Memory B cell (primary cell): Measurements from ENCODE around the gene POLE2.
A peak's percentile ranks its signal among the peaks of the same experiment; 100 is the strongest.
"Not testable (repeated sequence)": the region's sequence is repeated elsewhere in the genome, so short reads cannot be mapped to it uniquely, and the experiment has no call there.

Experiments
- ATAC-seq: fragments of 150-1000 bp; cut with Tn5 transposase; 2 replicates; pipeline ENCODE4 v1.10.0; 2021; ENCODE audit warnings: low read depth, mild to moderate bottlenecking, moderate library complexity
- DNase-seq, 2 donors: peaks; one replicate each; pipeline ENCODE4 v3.0.0; 2022; ENCODE audit warnings: low spot score in 2 of 2
- H3K27ac Mint-ChIP-seq: one replicate; pipeline ENCODE4 v1.8.0; 2022; ENCODE audit warnings: mild to moderate bottlenecking, moderate library complexity, mixed read lengths
- H3K27me3 Mint-ChIP-seq: one replicate; pipeline ENCODE4 v1.8.0; 2022; ENCODE audit warnings: mixed read lengths
- H3K36me3 Mint-ChIP-seq: one replicate; pipeline ENCODE4 v1.8.0; 2022; ENCODE audit warnings: mild to moderate bottlenecking, mixed read lengths
- H3K4me1 Mint-ChIP-seq: one replicate; pipeline ENCODE4 v1.8.0; 2022; ENCODE audit warnings: mixed read lengths
- H3K4me3 Mint-ChIP-seq: one replicate; pipeline ENCODE4 v1.8.0; 2022; ENCODE audit warnings: mild to moderate bottlenecking, moderate library complexity, mixed read lengths
- H3K9me3 Mint-ChIP-seq: one replicate; pipeline ENCODE4 v1.8.0; 2022; ENCODE audit warnings: mixed read lengths

POLE2 gene, protein sequence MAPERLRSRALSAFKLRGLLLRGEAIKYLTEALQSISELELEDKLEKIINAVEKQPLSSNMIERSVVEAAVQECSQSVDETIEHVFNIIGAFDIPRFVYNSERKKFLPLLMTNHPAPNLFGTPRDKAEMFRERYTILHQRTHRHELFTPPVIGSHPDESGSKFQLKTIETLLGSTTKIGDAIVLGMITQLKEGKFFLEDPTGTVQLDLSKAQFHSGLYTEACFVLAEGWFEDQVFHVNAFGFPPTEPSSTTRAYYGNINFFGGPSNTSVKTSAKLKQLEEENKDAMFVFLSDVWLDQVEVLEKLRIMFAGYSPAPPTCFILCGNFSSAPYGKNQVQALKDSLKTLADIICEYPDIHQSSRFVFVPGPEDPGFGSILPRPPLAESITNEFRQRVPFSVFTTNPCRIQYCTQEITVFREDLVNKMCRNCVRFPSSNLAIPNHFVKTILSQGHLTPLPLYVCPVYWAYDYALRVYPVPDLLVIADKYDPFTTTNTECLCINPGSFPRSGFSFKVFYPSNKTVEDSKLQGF

DNA sequence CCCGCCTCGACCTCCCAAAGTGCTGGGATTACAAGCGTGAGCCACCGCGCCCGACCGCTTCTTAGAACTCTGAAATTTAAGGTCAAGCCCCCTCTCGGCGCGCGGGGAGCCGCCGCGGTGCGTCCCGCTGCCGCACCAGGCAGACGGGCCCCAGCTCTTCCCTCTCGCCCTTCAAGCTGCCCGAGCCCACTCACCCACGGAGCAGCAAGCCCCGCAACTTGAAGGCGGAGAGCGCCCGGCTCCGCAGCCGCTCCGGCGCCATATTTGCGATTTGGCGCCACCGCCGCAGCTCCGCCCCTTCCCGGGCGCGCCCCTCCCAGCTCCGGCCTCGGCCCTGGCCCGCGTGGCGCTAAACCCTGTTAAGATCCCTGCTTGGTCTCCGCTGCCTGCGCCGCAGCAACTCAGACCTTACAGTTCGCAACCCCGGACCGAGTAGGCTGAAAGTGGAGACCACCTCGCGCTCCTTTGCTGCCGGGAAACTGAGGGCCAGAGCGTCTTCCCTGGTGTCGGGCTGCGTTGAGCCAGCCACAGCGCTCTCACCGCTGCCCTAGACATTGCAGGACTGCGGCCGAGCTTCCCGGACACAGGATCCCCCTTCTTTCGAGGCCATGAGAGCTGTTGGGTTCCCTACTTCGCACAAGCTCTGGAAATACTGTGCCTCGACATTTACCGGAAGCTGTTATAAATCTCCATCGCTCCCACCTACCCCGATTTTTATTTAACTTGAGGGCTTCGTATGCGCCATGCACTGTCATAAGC lies at the start of gene POLE2:
TSS of gene POLE2 (minus strand) at position 273 of the 759 bp plus-strand sequence. CDS start at position 262, 11 bp downstream.
- H3K4me1 Mint-ChIP-seq: peaks cover 9% of the 10 kb centered on the region
- peak within 1 kb of the TSS; percentile 81 for H3K27ac Mint-ChIP-seq
- ATAC-seq: peak; percentile 84
- no peaks in the 10 kb centered on the region for H3K36me3 Mint-ChIP-seq
- H3K4me3 Mint-ChIP-seq: peak within 1 kb of the TSS; percentile 90
- H3K27me3 Mint-ChIP-seq: no peaks in the 10 kb centered on the region
- peak; percentile 70 to 78 for DNase-seq
- H3K9me3 Mint-ChIP-seq: no peaks in the 10 kb centered on the region

DNA sequence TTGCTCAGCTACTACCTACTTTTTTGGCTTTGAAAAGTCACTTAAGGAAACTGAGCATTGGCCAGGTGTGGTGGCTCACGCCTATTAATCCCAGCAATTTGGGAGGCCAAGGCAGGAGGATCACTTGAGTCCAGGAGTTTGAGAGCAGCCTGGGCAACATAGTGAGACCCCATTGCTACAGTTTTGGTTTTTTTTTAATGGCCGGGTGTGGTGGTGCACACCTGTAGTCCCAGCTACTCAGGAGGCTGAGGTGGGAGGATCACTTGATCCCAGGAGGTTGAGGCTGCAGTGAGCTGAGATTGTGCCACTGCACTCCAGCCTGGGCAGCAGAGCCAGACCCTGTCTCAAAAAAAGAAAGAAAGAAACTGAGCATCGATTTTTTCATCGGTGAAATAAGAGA lies 47.7 kb upstream of the POLE2 start:
- not testable (repeated sequence) for H3K9me3 Mint-ChIP-seq, H3K4me1 Mint-ChIP-seq, H3K27me3 Mint-ChIP-seq, H3K27ac Mint-ChIP-seq, ATAC-seq, H3K4me3 Mint-ChIP-seq, DNase-seq
- H3K36me3 Mint-ChIP-seq: peaks cover 23% of the 10 kb centered on the region

DNA sequence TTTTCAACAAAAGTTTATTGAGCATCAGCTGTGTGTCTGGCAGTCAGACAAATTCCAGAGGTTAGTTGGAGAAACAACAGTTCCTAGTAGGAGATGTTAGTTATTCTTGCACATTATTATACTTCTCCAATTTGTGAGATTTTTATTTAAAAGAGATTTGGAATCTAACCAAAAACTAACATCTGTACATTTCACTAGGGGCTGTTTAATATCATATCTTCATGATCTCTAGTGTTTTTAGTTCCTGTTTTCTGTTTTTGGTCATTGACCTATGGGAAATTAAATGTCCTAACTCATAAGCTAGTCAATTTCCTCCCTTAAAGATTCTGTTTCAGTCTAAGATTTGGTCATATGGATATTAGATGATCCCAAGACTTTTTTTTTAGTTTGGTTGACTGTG lies 45.8 kb upstream of the POLE2 start:
- DNase-seq: no peak
- ATAC-seq: no peak
- Mint-ChIP-seq H3K36me3 (peaks cover 23% of the 10 kb centered on the region), H3K27ac (no peak overlapping the region), H3K4me3 (no peak overlapping the region), H3K9me3 (no peaks in the 10 kb centered on the region), H3K27me3 (no peaks in the 10 kb centered on the region), H3K4me1 (no peaks in the 10 kb centered on the region)

DNA sequence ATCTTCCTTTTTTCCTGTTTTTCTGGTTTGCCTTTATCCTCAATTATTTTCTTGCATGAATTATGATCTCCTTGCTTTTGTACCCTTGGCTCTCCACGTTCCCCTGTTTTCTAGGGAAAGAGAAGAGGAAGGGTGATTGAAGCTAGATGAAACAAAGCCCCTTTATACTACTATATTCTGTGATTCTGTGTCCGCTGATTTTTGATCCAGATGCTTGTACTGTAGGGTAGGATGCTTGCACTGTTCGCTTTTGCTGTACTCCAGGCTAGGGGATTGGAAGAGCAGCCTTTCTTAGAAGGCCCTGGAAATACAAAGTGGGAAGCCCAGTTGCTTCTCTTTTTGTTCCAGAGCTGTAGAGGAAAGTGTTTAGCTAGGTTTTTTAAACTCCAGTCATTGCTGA lies 44.9 kb upstream of the POLE2 start:
- Mint-ChIP-seq H3K4me1 (no peaks in the 10 kb centered on the region), H3K36me3 (peaks cover 23% of the 10 kb centered on the region), H3K27me3 (no peaks in the 10 kb centered on the region), H3K4me3 (no peak overlapping the region), H3K9me3 (no peaks in the 10 kb centered on the region), H3K27ac (no peak overlapping the region)
- DNase-seq (no peak), ATAC-seq (no peak)

DNA sequence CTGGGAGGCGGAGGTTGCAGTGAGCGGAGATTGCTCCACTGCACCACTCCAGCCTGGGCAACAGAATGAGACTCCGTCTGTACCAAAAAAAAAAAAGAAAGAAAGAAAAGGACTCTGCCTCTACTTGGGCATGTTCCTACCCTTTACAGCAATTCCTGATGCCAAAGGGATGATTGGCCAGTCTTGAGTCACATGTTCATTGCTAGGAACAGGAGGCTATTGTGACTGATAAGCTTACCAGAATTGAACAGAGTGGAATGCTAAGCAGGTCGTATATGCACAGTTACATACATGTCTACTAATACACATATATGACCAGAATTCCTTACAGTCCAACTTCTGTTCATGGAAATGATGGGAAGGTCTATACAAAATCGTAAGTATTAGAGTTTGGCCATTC lies 39.2 kb upstream of the POLE2 start:
- H3K27ac Mint-ChIP-seq: no peak overlapping the region
- no peaks in the 10 kb centered on the region for H3K9me3 Mint-ChIP-seq

DNA sequence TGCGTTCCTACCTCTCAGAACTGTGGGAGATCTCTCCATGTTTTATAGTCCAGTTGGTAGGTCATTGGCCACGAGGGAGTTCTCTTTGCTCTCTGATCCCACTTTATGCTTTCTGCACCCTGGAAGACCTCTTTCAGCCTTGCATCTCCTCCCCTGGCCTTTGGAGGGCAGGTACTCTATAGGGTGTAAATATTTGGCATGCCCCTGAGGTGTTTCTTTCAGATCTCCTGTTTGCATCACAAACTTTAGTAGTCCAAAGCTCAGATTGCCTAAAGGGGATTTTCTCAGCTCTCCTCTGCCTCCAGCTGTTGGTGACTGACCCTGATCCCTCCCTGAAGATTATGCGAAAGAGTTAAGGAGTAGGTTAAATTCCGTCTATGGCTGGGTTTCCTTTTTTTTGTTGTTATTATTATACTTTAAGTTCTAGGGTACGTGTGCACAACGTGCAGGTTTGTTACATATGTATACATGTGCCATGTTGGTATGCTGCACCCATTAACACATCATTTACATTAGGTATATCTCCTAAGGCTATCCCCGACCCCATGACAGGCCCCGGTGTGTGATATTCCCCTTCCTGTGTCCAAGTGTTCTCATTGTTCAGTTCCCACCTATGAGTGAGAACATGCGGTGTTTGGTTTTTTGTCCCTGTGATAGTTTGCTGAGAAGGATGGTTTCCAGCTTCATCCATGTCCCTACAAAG lies 33.9 kb upstream of the POLE2 start:
- not testable (repeated sequence) for H3K9me3 Mint-ChIP-seq, H3K27ac Mint-ChIP-seq, H3K27me3 Mint-ChIP-seq, DNase-seq, H3K4me3 Mint-ChIP-seq, H3K4me1 Mint-ChIP-seq, ATAC-seq
- peaks cover 32% of the 10 kb centered on the region for H3K36me3 Mint-ChIP-seq

More for the DNA sequence above, 39.2 kb upstream of the POLE2 start:
- peaks cover 17% of the 10 kb centered on the region for H3K36me3 Mint-ChIP-seq
- H3K27me3 Mint-ChIP-seq: no peaks in the 10 kb centered on the region
- no peak for ATAC-seq
- DNase-seq: no peak
- no peaks in the 10 kb centered on the region for H3K4me1 Mint-ChIP-seq
- no peak overlapping the region for H3K4me3 Mint-ChIP-seq

DNA sequence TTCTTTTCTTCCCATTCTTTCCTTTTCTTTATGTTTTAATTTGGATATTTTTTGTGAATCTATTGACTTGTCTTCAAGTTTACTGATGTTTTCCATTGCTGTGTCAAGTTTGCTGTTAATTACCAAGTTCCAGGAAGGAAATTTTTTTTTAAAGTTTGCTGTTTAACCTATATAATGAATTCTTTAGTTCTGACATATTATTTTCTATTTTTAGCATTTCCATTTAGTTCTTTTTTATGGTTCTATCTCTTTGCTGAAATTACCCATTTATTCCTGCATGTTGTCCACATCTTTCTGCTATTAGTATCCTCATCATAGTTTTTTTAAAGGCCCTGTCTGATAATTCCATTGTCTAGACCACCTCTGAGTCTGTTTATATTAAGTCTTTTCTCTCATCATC lies 32.7 kb upstream of the POLE2 start:
- Mint-ChIP-seq H3K9me3 (peaks cover 6% of the 10 kb centered on the region), H3K27ac (no peak overlapping the region), H3K4me3 (no peak overlapping the region), H3K27me3 (no peaks in the 10 kb centered on the region), H3K4me1 (no peaks in the 10 kb centered on the region), H3K36me3 (peaks cover 35% of the 10 kb centered on the region)
- no peak for DNase-seq
- ATAC-seq: no peak

DNA sequence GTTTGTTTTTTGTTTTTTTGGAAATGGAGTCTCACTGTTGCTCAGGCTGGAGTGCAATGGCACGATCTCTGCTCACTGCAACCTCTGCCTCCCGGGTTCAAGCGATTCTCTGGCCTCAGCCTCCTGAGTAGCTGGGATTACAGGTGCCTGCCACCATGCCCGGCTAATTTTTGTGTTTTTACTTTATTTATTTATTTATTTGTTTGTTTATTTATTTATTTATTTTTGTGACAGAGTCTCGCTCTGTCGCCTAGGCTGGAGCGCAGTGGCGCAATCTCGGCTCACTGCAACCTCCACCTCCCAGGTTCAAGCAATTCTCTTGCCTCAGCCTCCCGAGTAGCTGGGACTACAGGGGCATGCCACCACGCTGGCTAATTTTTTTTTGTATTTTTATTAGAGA lies 23.0 kb upstream of the POLE2 start:
- not testable (repeated sequence) for H3K27me3 Mint-ChIP-seq, ATAC-seq, H3K27ac Mint-ChIP-seq, H3K36me3 Mint-ChIP-seq, H3K9me3 Mint-ChIP-seq, H3K4me1 Mint-ChIP-seq, DNase-seq, H3K4me3 Mint-ChIP-seq

DNA sequence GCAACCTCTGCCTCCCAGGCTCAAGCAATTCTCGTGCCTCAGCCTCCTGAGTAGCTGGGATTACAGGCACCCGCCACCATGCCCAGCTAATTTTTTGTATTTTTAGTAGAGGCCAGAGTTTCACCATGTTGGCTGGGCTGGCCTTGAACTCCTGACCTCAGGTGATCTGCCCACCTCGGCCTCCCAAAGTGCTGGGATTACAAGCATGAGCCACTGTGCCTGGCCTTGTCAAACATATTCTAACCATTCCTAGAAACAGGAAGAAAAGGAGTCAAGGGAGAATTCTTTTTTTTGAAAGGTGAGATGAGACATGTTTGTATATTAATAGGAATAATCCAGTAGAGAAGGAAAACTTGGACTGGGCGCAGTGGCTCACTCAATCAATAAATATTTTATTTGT lies 16.5 kb upstream of the POLE2 start:
- not testable (repeated sequence) for ATAC-seq, H3K27ac Mint-ChIP-seq, H3K27me3 Mint-ChIP-seq, H3K4me3 Mint-ChIP-seq, DNase-seq, H3K36me3 Mint-ChIP-seq, H3K4me1 Mint-ChIP-seq, H3K9me3 Mint-ChIP-seq

DNA sequence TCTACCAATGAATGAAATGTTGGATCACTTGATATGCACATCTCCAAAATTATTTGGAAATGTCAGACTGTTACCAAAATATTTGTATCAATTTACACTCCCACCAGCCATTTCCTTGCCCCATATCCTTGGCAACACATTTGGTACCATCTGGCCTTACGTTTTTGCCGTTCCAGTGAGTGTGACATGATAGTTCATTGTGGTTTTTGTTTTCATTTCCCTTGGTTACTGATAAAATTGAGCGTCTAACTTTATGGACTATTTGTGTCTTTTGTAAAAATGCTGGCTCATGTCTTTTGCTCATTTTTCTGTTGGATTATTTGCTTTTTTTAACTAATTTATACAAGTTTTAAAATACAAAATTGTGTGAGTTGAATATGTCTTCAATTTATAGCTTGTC lies 16.0 kb upstream of the POLE2 start:
- Mint-ChIP-seq H3K36me3 (peaks cover 9% of the 10 kb centered on the region), H3K4me1 (peaks cover 7% of the 10 kb centered on the region), H3K27ac (no peak overlapping the region), H3K9me3 (no peaks in the 10 kb centered on the region), H3K4me3 (no peak overlapping the region), H3K27me3 (no peaks in the 10 kb centered on the region)
- ATAC-seq (no peak), DNase-seq (no peak)

DNA sequence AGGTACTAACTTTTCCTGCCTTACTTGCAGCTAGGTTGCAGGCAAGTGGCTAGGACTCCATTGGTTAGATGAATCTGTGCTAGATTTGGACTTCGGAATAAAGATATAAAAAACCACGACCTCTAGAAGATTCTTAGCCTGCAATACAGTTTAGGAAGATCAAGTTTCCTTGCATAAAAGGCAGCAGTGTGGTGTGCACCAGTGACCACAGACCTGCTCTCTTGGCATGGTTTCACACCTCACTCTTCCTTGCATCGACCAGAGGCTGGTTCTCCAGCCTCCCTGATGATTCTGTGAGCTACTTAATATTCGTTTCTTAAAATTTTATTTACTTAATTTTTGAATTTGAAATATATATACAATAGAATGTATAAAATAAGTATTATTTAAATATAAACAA lies 14.7 kb upstream of the POLE2 start:
- H3K36me3 Mint-ChIP-seq: peaks cover 9% of the 10 kb centered on the region
- H3K27ac Mint-ChIP-seq: no peak overlapping the region
- ATAC-seq: no peak
- H3K4me1 Mint-ChIP-seq: peaks cover 7% of the 10 kb centered on the region
- DNase-seq: no peak
- no peaks in the 10 kb centered on the region for H3K27me3 Mint-ChIP-seq
- no peak overlapping the region for H3K4me3 Mint-ChIP-seq
- H3K9me3 Mint-ChIP-seq: no peaks in the 10 kb centered on the region

DNA sequence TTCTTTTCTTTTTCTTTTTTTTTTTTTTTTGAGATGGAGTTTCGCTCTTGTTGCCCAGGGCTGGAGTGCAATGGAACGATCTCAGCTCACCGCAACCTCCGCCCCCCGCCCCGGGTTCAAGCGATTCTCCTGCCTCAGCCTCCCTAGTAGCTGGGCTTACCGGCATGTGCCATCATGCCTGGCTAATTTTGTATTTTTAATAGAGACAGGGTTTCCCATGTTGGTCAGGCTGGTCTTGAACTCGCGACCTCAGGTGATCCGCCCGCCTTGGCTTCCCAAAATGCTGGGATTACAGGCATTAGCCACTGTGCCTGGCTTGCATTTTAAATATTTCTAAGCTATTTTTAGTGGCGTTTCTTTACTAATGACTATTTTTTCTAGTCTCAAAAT lies 5.7 kb upstream of the POLE2 start:
- not testable (repeated sequence) for H3K4me1 Mint-ChIP-seq, DNase-seq, H3K27me3 Mint-ChIP-seq, ATAC-seq, H3K9me3 Mint-ChIP-seq, H3K36me3 Mint-ChIP-seq
- Mint-ChIP-seq H3K27ac (peak overlapping the region; percentile 79), H3K4me3 (peak overlapping the region; percentile 89)

DNA sequence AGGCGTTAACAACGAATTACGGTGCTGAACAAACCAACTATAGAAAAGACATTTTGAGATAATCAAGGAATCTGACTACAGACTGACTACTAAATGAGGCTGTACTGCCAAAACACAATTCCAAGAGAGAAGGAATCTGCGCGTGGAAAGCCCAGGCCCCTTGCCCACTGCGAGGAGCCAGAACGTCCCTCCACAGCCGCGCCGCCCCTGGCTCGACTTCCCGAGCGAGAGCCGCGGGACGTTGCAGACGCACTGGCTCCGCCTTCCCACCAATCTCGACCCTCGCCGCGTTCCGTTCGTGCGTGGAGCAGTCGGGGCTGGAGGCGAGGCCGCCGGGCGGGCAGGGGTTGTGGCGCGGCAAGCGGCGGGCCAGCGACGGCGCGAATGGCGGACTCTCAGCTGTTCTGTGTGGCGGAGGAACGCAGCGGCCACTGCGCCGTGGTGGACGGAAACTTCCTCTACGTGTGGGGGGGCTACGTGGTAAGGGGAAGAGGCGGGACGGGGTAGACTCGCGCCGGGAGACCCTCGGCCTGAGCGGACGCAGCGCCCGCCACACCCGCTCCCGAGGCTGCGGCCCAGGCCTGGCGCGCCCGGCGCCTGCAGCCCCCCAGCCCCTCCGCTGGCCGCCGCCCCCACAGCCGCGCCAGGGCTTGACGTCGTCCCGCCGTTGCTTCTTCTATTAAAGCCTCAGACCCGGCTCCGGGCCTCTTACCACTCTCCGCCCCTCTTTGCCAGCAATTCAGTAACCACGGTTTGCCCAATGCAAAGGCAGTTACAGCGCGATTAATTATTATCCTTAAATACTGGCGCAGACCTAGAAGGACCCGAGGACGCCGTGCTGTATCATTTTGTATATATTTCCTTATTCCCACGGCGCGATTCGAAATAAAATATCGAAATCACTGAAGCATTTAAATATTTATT lies 5.1 kb upstream of the POLE2 start, which contains the start of gene KLHDC1:
TSS of gene KLHDC1 (plus strand) at position 310 of the 924 bp plus-strand sequence. CDS start at position 385, 75 bp downstream.
- no peaks in the 10 kb centered on the region for H3K27me3 Mint-ChIP-seq
- H3K27ac Mint-ChIP-seq: peak within 1 kb of the TSS; percentile 79
- H3K4me1 Mint-ChIP-seq: peaks cover 7% of the 10 kb centered on the region
- peak within 1 kb of the TSS; percentile 89 for H3K4me3 Mint-ChIP-seq
- DNase-seq (peak; percentile 56 to 64), ATAC-seq (peak; percentile 75)
- no peaks in the 10 kb centered on the region for H3K36me3 Mint-ChIP-seq
- no peaks in the 10 kb centered on the region for H3K9me3 Mint-ChIP-seq
